ENCODE results near the gene PAK1.

The PAK1 gene

GRCh38 chr11:77472991-77473800 lies 698 bp downstream of the PAK1 start:
- DNase-seq, result peak; percentile 52 to 54

DNA sequence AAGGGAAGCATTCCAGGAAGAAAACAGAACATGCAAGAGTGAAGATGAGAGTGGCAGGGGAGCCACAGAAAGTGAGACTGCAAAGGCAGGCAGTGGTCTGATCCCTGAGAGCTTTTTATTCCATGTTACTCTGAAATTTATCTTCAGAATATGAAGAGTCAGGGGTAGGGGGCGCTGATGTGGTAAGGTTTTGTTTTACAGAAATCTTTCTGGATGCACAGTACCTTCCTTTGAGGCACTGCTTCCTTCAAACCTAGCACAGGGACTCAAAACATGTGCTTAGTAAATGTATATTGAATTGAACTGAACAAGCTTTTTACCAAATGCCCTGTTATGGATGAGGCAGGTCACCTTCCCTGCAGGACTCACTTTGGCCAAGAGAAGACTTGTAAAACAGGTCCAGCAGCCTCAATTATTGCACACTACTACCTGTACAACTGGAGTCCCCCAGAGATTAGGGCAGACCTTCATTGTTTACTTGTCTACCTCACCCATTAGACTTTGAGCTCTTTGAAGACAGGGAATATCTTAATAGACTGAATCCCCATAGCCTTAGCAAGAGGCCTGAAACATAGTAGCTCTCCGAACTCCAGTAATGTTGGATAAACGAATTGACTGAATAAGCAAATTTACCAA lies 2.2 kb downstream of the PAK1 start:
- peak; percentile 8 to 12 for DNase-seq

GRCh38 chr11:77470971-77471370 lies 2.9 kb downstream of the PAK1 start:
- no peak for DNase-seq

DNA sequence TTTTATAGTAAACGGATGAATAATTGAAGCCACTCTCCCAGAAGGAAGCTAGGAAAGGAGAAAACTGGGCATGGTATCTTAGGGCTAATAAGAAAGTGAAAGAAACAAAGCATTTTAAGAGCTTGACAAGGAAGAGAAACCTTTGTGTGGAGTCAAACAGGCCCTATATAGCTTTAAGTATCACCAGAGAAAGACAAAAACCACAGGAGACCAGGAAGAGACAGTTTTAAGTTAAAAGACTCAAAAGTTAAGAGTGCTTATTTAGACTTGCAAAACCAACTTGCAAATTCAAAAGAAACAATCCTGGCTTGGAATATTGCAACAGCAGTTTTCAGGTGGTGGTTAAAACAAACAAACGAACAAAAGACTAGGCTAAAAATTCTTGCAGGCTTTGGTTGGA lies 3.4 kb downstream of the PAK1 start:
- DNase-seq, result no peak

- DNase-seq, result no peak
Measured at GRCh38 chr11:77468527-77468926, 5.4 kb downstream of the PAK1 start.

DNA sequence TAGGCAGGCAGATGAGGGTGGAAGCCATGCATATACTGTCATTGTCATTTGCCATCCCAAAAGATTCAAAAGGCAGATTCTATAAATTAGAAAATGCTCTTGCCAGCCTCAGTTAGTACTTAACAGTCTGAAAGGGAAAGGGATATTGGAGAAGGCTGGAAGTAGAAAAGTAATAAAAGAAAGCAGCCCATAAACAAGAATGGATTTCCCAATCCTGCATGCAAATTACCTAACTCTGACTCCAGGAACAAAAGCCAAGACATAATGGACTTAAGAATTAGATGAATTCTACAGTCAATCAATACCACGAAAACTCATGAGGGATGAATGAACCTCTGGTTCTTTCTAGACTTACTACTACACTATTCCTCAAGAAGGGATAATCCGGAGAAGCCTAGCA lies 5.9 kb downstream of the PAK1 start:
- no peak for DNase-seq

DNA sequence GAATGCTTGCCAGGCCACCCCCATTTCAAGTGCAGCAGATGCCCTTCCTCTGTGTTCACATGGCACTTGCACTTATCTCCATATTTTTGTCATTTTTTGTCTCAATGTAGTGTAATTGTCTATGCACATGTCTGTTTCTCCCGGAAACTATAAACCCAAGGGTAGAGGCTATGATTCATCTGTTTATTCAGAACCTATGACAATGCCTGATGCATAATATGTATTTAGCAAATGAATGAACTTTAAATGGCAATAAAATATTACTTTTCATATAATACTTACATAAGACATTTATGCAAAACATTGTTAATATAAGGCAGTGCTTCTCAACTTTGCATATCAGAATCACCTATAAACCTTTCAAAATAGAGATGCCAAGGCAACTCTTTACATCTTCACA lies 6.7 kb downstream of the PAK1 start:
- no peak for DNase-seq

- no peak for DNase-seq
Measured at GRCh38 chr11:77457340-77457739, 16.6 kb downstream of the PAK1 start.

DNA sequence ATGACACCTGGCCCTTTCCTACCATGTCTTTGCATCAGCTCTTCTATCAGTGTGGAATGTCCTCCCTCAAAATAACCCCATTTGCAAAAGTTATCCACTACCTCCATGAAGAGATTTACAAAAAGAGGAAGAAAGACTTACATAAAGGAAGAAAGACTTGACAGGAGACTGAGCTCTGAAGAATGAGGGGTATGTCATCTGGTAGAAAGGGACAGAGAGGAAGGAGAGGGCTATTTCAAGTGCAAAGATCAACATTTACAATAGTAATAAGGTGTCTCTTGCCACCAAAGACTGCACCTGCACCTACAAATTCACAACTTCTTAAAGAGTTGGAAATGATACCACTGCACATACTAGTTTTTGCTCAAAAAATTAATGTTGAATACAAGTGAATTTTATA lies 18.2 kb downstream of the PAK1 start:
- no peak for DNase-seq

GRCh38 chr11:77454867-77455655 lies 18.8 kb downstream of the PAK1 start:
- no peak for DNase-seq

GRCh38 chr11:77450227-77450626 lies 23.7 kb downstream of the PAK1 start:
- no peak for DNase-seq

GRCh38 chr11:77449784-77450183 lies 24.1 kb downstream of the PAK1 start:
- no peak for DNase-seq

GRCh38 chr11:77449060-77449521 lies 24.8 kb downstream of the PAK1 start:
- no peak for DNase-seq

- DNase-seq, result no peak
Measured at GRCh38 chr11:77448269-77448668, 25.6 kb downstream of the PAK1 start.

GRCh38 chr11:77446911-77447629 lies 26.8 kb downstream of the PAK1 start:
- DNase-seq, result no peak

GRCh38 chr11:77444261-77444660 lies 29.6 kb downstream of the PAK1 start:
- DNase-seq, result no peak

DNA sequence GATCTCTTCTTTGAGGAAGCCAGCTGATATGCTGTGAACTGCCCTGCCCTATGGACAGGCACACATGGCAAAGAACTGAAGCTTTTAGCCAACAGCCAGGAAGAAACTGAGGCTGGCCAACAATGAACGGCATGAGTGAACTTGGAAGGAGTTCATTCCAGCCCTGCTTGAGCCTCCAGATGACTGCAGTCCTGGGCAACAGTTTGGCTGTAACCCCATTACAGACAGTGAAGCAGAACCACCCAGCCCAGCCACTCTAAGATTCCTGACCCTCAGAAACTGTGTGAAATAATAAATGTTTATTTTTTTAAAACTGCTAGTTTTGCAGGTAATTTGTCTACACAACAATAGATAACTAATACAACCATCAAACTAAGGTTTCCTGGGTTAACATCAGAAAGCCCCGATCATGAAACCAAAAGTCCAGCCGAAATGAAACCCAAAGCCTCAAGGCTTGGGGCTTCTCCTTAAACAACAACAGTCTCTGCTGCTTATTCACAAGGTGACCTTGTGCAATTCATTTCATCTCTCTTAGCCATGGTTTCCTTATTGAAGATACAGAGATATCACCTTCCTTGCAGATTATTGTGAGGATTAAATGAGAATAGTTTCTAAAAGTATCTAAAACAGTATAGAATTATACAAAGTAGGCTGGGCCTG lies 31.4 kb downstream of the PAK1 start:
- DNase-seq, result no peak

GRCh38 chr11:77441426-77441825 lies 32.5 kb downstream of the PAK1 start:
- no peak for DNase-seq

- DNase-seq, result no peak
Measured at GRCh38 chr11:77440678-77441077, 33.2 kb downstream of the PAK1 start.

DNA sequence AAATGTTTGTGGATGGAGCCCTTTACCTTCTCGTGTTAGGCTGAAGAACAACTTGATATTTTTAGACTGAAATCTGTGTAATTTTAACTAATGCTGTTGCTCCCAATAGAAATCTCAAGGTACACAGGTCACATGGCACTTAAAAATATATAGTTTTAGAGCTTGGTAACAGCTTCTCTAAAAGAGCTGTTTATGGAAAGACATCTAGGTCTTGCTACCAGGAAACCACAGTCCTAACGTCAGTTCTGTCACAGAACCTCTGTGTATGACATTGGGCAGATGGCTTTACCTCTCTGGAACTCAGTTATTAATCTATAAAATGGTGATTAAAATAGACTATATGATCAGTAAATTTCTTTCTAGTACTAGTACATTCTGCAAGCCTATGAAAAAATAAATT lies 35.4 kb downstream of the PAK1 start:
- no peak for DNase-seq

- no peak for DNase-seq
Measured at GRCh38 chr11:77436969-77437368, 36.9 kb downstream of the PAK1 start.

- no peak for DNase-seq
Measured at GRCh38 chr11:77436506-77436905, 37.4 kb downstream of the PAK1 start.

Data from activated CD4-positive, alpha-beta T cell treated with anti-CD3 and anti-CD28 coated beads for 4 hours (primary cell).